RWPE1 (cell line): ENCODE measurements around the gene SLC25A53.
A peak's percentile ranks its signal among the peaks of the same experiment; 100 is the strongest.

ENCODE experiments used
- CTCF ChIA-PET: fragments of 350-600 bp; sonication (Branson Sonifier 250); formaldehyde crosslinking; extraction: SDS; loops from one replicate; lab custom pipeline; 2021; lab: Yijun Ruan, JAX
- POLR2A ChIA-PET: fragments of 400-600 bp; formaldehyde crosslinking; extraction: SDS; loops from one replicate; lab custom pipeline; 2020; ENCODE audit warnings: antibody characterized with exemption; ENCODE audit not compliant: low non-redundant PET; lab: Yijun Ruan, JAX
- DNase-seq: peaks from one replicate; pipeline ENCODE4 v3.0.0; 2012; ENCODE audit warnings: low spot score
- H3K27ac ChIP-seq: fragments of 450-650 bp; 2 replicates; pipeline ENCODE4 v1.5.1; 2017
- CTCF ChIP-seq: fragments of 450-650 bp; conservative IDR thresholded peaks from 2 replicates; pipeline ENCODE4 v1.5.1; 2017; ENCODE audit warnings: low read depth, mild to moderate bottlenecking

SLC25A53 gene, protein sequence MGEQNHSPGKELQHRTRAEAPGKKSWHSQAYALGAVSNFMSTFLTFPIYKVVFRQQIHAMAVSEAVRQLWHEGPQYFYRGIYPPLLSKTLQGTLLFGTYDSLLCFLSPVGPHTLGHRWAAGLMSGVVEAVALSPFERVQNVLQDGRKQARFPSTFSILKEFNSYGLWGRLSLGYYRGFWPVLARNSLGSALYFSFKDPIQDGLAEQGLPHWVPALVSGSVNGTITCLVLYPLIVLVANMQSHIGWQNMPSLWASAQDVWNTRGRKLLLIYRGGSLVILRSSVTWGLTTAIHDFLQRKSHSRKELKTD

GRCh38 chrX:104156630-104157529 lies at the start of gene SLC25A53:
SLC25A53 (minus strand) TSS chrX:104157009; CDS start chrX:104105257, 51,752 bp downstream.
- peak within 1 kb of the TSS; percentile 89 for H3K27ac ChIP-seq
- ChIA-PET CTCF (interaction anchor here (0.6 to 1.3 kb wide), 2 partner anchors 9 to 1112 kb away, joined by 3 to 5 read pairs; partner anchors contain the start of gene FAM199X), POLR2A (interaction anchor here (1.2 kb wide), 1 partner anchor 10 kb away, joined by 4 read pairs; the partner anchor contains the start of gene FAM199X)
- peak; percentile 57 for DNase-seq
- no peak for TF ChIP-seq CTCF

DNA sequence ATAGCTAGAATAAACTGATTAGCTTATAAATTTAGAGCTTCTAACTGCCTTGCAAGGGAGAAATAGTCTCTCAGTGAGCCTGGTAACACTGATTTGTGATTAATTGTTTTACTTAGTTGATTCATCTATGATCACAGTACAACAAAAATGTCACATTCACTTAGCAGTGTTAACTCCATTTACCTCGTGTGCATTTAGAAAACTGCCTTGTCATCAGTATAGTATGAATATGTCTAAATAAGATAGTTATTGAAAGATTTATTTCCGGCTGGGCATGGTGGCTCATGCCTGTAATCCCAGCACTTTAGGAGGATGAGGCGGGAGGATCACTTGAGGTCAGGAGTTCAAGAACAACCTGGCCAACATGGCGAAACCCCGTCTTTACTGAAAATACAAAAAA lies 48.7 kb upstream of the SLC25A53 start:
- no peak overlapping the region for H3K27ac ChIP-seq
- CTCF ChIA-PET, result interaction anchor here (1.4 kb wide), 1 partner anchor 10 kb away, joined by 3 read pairs; no protein-coding TSS in a partner anchor
- DNase-seq, result no peak
- POLR2A ChIA-PET, result no interaction called here
- no peak for TF ChIP-seq CTCF

- peak; percentile 69 for TF ChIP-seq CTCF
- DNase-seq, result no peak
- no peak overlapping the region for H3K27ac ChIP-seq
- POLR2A ChIA-PET, result no interaction called here
- CTCF ChIA-PET, result interaction anchor here (0.6 to 1.4 kb wide), 5 partner anchors 10 to 1436 kb away, joined by 3 to 4 read pairs (median 3); no protein-coding TSS in a partner anchor
These were observed 38.8 kb upstream of the SLC25A53 start for GRCh38 chrX:104195489-104196084.

GRCh38 chrX:104195013-104195412 lies 38.2 kb upstream of the SLC25A53 start:
- ChIA-PET POLR2A (no interaction called here), CTCF (interaction anchor here (0.6 to 1.4 kb wide), 3 partner anchors 10 to 1437 kb away, joined by 3 to 4 read pairs (median 3); no protein-coding TSS in a partner anchor)
- no peak for TF ChIP-seq CTCF
- no peak for DNase-seq
- no peak overlapping the region for H3K27ac ChIP-seq

GRCh38 chrX:104193485-104193884 lies 36.7 kb upstream of the SLC25A53 start:
- H3K27ac ChIP-seq, result no peak overlapping the region
- ChIA-PET POLR2A (no interaction called here), CTCF (interaction anchor here (0.5 kb wide), 1 partner anchor 71 kb away, joined by 4 read pairs; no protein-coding TSS in a partner anchor)
- DNase-seq, result no peak
- no peak for TF ChIP-seq CTCF

DNA sequence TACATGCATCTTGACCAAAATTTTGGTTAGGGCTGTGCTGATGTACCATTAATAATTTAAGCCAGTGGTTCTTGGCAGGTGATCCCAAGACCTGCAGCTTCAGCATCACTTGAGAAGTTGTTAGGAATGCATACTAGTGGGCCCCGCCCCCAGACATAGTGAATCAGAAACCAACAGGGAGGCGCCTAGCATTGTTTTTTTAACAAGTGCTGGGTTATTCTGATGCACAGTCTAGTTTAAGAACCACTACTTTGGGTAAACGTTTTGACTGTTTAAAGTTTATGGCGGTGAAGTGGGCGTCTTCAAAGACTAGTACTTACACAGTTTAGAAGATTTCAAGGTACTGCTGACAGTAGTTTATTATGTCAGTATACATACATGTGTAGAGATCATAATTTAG lies 33.0 kb upstream of the SLC25A53 start:
- H3K27ac ChIP-seq, result no peak overlapping the region
- no peak for DNase-seq
- ChIA-PET POLR2A (no interaction called here), CTCF (no interaction called here)
- no peak for TF ChIP-seq CTCF
